GM19397 (cell line): ENCODE results near the gene MS4A7.
"Not testable (repeated sequence)": the region's sequence is repeated elsewhere in the genome, so short reads cannot be mapped to it uniquely, and the experiment has no call there.

Experiments used
- ATAC-seq: cut with Tn5 transposase; IDR thresholded peaks from one replicate; pipeline ENCODE4 v1.9.1; 2021; ENCODE audit warnings: mild to moderate bottlenecking, moderate library complexity; ENCODE audit not compliant: unreplicated experiment

The MS4A7 gene, protein sequence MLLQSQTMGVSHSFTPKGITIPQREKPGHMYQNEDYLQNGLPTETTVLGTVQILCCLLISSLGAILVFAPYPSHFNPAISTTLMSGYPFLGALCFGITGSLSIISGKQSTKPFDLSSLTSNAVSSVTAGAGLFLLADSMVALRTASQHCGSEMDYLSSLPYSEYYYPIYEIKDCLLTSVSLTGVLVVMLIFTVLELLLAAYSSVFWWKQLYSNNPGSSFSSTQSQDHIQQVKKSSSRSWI

DNA sequence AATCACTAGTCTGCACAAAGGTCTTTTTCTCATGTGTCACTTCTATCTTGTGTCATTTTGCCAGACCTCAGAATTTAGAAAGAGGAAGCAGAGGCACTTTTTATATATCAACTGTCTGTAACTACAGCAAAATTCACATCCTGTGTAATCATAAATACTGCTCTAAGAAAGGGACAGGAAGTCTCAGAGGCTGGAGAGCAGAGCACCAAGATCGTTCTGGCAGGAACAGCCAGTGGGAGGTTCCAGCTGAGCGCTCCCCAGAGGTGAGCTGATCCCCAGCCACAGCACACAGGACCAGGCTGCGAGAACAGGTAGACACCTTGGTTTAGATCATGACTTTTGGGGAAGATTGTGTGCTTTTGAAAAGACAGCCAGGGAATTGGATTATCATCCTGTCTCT lies at the start of gene MS4A7:
Gene MS4A7, plus strand, starts transcription at position 179 of the 400 bp plus-strand sequence. CDS start 4,610 bp downstream, outside the sequence.
- peak; percentile 88 for ATAC-seq

DNA sequence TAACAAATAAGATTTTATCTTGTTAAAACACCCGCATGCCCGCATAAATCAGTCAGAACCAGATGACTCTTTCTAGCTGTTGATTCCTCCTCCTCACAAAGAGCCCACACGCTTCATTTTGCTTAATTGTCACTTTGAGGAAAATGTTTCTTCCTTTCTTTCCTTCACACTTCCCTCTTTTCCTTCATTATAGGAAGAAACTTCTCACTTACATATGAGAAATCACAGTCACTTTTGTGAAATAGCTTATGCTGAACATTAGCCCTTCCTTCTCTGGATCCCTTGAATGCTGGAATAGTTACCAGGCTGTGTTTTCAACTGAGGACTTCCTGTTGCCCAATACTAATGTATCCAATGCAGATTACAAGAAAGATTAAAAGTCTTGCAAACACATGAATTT lies 45.5 kb upstream of the MS4A7 start:
- ATAC-seq, result no peak

DNA sequence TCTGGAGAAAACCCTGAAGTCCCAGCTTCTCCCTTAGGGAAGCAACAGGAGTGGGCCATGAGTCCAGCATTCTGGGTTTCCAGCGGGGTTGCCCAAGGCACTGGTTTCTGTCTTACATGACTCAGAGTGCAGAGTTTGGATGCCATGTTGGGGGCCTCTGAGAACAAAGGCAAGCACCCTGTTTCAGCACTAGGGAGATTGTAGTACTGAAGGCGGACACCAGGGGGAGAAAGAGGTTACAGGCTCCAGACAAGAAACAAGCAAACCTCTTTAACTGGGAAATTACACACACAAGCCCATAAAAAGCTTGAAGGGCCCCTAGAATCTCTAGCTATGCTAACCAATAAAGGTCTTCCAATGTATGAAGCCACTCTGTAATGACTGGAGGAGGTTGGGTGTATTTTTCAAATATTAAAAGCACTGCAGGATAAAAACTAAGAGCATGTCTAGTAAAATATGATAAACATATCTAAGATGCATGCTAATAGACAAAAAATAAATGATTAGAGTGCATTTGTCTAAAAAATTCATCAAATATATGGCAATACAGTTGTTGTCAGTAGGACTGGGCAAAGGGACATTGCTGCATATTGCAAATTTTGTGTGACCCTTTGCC lies 44.2 kb upstream of the MS4A7 start:
- ATAC-seq, result no peak

DNA sequence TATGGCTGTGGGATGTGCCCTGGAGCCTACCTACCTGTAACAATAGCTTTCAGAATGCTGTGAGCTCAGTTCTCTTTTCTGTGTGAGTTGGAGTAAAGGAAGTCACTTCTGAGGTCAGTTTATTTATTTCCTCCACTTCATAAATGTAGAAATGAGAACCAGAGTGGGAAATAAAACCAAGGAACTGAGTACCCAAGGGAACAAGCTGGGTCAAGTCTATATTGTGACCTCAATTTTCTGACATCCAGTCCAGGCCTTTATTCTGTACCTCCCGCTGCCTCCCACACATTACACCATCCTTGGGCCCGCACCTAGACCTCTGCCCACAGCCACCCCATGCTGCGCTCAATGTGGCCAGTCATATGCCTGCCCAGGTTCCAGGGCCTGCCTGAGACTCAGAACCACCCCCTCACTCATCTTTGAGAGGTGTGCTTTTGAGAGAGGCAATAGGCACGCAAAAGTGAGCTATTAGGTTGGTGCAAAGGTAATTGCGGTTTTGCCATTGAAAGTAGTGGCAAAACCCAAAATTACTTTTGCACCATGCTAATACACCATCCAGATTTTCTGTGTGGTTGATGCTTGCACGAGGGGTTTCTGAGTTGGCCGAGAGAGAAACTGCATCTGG lies 41.5 kb upstream of the MS4A7 start:
- ATAC-seq, result no peak

DNA sequence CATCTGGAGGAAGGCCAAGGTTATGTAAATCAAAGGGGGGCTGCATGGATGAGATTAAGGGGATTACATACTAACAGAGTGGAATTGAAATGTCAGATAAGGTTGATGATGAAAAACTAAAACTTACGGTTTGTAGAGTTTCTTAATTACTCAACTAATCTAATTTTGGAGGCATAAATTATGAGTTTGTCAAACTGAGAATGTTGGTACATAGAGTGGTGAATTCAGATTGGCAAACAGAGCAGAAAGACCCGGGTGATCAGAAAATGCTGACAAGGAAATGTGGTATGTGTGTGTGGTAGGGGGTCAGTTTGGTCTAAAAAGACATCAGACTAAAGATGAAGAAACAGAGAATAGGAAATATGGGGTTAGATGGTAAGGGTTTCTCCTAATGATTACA lies 40.3 kb upstream of the MS4A7 start:
- no peak for ATAC-seq

DNA sequence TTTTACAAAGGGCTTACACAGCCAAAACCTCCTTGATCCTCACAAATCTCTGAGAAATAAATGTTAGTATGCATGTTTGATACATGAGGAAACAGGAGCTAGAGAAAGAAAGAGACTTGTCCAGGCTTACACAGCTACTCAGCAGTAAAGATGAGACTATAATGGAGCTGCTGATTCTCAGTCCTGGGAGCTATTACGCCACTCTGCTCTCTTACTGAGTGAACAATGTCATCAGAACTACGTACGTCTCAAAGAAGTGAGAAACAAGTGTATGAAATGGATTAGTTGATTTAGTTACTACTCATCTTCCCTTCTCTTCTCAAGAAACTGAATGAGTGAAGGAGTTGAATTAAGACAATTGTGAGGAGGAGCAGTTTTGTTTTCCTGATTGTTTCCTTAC lies 39.0 kb upstream of the MS4A7 start:
- no peak for ATAC-seq

DNA sequence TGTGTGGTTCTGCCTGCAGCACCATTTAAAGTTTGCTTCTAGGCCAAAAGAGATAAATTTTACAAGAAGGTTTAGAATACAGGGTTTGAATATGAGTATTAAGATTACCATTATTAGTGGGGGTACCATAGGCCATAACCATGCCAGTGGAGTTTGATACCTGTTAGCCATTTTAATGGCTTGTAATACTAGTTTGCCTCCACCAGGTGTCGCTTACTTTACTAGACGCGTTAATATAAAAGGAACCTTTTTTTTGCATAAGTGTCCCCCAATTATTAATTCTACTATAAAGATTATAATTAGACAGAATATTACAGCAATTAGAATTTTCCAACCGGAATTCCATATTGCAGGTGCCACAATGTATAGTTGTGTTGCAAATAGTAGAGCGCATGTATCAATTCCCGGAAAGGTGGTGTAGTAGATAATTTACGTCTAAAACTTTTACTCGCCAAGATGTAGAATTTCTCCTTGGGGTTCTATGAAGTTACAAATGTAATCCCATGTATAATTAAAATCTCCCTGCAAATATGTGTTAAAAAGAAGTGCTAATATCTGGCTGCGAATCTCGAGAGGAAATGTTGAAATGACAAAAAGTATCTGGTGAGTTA lies 35.1 kb upstream of the MS4A7 start:
- no peak for ATAC-seq

DNA sequence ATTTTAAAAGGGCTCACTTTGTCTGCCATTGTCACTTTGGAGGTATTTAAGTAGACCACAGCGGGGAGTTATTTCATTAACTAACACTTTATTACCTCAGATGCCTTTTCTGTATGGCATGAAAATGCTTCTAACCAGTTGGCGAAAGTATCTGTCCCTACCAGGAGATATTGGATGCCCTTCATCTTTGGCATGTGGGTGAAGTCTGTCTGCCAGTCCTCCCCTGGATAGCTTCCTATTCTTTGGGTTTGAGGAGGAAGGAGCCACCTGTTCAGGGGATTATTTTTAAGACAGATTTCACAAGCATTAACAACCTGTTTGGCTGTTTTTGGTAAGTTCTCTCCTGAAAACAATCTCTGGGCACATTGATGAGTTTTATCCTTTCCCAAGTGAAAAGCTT lies 34.2 kb upstream of the MS4A7 start:
- ATAC-seq, result no peak

DNA sequence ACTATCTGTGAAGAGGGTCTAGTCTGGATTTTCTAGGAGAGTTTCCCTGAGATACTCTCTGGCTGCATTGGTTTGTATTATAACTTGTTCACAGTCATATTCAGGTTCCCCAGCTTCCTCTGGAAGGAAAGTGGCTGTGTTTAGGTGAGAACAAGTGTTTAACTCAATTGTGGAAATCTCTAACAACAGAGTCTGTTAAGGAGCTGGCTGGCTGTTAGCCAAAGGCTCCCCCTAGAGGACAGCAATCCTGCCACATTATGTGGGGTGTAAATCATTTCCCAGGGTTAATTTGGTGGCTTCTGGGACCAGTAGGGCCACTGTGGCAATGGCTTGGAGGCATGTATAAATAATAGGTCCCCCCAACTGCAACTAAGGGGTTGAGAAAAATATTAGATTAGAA lies 32.8 kb upstream of the MS4A7 start:
- ATAC-seq, result no peak

DNA sequence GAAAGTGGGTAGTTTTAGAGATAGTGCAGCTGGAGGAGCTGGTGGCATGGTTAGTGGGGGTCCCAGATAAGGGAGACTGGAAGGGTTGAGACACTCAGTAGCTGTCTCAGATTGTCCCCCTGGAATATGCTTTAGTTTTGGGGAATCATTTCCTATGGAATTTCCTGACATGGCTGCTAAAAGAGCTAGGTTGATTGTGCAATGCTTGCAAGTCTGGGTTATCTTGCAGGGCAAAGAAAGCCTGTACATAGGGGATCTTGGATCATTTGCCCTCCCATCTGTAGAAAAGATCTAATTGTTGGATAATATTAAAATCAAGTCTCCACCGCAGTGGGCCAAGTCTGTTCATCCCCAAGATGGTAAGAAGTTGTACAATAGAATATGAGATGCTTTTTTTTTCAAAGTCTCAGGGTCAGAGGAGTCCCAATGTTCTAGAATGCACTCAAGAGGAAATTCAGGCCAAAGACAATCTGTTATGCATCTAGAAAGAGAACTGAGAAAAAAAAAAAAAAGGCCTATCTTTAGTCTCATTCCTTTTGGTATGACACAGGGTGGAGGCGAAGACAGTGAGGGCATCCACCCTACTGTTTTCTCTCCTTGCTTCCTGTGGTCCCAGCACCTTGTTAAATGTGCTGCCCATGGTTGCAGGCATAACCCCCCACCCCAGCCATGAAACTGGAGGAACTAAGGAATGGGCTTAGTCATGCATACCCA lies 31.1 kb upstream of the MS4A7 start:
- no peak for ATAC-seq

DNA sequence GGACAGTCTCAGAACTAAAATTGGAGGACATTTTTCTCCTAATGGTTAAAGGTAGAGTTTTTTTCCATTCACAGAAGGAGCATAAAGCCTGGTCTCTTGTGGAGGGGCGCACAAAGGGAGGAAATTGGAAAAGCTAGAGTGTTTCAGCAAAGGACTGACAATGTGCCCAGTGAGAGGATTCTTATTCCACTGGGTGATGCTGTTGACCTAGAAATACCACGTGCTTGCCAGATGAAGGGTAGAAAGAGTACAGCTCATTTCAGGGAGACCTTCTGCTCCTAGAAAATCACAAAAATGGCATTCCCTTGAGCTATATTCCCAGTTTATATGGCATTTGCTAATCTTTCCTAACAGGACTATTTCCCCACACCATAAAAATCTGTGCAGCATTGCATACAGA lies 30.2 kb upstream of the MS4A7 start:
- ATAC-seq, result no peak

DNA sequence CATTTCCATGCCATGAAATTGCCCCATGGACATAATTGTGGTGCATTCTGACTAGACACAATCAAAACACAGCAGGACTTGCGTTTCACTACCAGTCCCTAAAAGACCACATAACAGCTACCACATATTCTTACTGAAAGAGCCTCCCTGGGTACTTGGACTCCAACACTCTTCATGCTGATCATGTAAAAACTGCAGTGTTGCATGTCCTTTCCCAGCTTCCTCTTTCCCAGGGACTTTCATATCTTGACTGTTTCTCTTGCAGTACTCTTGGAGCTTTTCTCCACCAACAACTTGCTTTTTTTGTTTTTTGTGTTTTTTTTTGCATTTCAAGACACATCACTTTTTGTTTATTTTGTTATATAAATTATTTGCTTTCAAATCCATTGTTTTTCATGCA lies 28.3 kb upstream of the MS4A7 start:
- ATAC-seq, result no peak

DNA sequence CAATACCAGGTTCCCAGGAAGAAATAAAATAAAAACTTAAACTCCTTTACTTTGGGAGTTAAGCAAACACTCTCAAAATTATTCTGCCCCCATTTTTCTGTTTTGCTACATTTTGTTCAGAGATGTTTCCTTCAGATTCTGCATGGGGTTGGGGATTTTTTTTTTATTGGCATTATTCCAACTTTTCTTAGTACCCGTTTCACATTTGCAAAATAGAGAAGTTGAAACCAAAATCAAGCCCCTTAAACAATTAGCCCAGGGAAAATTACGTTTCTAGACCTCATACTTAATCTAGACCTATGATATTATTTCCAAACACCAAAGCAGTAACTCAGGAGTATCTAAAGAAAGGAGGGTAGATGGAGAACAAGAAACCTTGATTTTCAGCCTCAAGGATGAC lies 20.6 kb upstream of the MS4A7 start:
- no peak for ATAC-seq

DNA sequence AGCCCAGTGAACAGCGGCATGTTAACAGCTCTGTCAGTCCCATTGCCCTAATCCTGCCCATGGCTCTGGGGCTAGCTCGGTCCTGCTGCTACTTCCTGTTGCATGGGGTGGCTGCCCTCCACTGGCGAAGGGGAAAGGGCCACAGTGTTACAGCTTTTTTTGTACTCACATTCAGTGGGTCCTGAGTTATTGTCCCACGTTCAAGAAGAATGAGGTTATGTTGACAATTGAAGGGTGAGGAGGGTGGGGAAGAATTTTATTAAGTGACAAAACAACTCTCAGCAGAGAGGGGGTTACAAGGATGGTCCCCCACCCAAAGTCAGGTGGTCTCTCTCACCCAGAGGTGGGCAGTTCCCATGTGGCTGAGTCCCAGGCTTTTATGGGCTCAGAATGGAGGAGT lies 17.7 kb upstream of the MS4A7 start:
- no peak for ATAC-seq

DNA sequence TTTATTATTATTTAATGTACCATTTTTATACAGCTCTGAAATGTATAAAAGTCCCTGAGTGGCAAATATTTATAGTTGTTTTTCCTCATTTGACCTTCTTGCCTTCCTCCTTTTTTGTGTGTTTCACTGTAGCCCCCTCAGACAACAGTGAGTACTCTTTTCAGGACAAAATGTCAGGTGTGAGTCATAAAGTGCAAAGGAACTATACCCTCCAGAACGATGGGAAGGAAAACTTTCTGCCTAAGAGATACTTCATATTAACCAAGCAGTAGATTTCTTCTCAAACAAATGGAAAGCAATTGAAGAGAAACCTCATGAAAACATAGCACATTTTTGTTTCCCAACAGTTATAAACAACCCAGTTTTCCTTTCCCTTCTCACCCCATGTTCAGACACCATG lies 16.1 kb upstream of the MS4A7 start:
- ATAC-seq, result no peak

DNA sequence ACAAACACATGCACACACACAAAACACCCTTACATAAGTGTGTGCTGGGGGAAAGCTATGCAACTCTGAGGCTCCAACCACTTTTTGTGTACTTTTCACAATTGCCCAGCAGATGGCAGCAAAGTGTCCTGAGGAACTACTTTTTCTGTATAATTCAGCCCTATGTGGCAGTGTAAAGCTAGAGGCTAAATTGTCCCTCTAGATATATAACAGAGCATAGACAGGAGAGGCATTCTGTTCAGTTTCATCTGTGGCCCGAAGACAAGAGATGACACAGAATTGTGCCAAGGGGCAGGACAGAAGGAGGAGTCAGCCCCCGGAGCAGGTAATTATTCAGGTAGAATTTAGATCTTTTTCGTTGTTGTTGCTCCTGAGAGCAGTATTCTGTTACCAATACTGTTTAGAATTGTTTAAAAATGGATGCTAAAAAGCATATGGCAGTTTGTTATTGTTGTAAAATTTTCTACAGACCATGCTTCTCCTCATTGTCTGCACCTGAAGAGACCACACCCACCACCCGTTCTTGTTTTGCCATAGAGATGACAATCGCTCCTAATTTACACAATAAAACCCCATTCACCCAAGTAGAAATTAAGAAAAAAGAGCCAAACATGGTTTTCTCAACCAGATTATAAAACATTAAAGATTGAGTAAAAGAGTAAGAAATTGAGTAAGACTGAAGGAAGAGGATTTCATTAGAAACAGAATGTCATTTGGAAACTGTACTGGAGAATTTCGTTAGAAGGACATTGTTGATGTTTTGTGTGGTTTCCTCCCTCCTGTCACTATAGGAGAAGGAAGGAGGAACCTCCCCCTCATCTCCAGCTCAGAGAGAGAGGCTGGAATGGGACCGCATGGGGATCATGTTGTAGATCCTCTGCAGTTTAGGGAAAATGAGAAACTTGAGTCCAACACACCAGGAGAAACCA lies 14.5 kb upstream of the MS4A7 start:
- peak; percentile 45 for ATAC-seq

DNA sequence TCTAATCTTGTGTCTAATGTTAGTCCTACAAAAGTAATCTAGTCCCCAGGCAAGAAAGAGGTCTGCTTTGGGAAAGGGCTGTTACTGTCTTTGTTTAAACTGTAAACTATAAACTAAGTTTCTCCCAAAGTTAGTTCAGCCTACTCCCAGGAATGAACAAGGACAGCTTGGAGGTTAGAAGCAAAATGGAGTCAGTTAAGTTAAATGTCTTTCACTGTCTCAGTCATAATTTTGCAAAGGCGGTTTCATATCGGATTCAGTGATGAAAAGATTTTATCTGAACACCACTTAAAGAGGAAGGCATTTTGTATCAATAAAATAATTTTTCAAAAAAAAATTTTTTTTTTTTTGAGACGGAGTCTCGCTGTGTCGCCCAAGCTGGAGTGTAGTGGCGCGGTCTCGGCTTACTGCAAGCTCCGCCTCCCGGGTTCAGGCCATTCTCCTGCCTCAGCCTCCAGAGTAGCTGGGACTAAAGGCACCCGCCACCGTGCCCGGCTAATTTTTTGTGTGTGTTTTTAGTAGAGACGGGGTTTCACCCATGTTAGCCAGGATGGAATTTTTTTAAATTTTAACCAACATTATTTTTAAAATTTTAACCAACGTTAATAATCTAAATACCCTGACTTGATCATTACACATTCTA lies 11.9 kb upstream of the MS4A7 start:
- ATAC-seq, result not testable (repeated sequence)

DNA sequence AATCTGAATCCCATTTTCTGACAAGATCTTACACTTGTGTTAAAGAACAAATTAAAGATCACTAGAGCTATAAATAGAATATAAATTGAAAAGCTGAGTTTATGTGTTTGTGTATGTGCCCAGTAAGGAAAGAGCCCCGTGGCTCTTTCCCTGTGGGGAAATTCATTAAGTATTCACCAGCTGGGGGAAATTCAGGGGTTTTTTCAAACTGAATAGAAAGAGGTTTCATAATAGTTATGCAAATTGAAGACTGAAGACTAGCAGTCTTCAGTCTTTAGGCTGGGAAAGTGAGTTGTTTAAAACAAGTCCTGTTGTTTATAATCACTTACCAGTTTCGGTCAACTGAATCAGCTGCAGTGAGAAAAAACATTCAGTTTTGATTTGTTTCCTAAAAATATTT lies 11.3 kb upstream of the MS4A7 start:
- peak; percentile 74 for ATAC-seq

DNA sequence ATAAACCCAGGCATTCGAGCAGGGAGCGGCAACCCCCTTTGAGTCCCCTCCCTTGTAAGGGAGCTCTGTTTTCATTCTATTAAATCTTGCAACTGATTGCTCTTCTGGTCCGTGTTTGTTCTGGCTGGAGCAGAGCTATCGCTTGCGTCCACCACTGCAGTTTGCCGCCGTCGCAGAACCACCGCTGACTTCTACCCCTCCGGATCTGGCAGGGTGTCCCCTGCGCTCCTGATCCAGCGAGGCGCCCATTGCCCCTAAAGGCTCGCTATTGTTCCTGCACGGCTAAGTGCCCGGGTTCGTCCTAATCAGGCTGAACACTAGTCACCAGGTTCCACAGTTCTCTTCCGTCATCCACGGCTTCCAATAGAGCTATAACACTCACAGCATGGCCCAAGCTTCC lies 10.4 kb upstream of the MS4A7 start:
- ATAC-seq, result no peak

DNA sequence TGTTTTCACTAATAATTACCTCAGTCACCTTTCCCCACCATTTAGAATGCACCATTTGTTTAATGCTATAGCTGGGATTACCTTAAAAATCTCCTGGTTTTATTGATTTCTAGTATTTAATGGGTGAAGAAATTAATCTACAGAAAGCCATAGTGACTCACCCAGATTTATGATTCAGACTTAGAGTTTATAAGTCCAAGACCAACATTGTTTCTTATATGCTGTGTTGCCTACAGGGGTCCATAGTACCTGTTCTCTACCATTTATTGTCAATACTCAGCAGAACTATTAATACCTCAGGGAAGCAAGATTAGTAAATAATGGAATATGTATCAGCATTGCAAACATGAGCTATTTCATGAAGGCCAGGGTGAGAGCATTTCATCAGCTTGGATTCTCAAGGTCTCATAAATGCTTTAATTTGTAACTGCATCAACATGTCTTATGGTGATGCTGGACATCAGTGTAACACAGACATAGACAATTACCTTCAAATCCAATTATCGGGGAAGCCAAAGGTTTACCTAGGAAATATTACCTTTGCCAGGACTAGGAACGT lies 8.0 kb upstream of the MS4A7 start:
- no peak for ATAC-seq
